ENCODE results near the gene COA1. TPM values are rescaled to one million over a fixed set of nuclear protein-coding genes. Genes with fewer than 3 reads are reported as not detected.

COA1 gene
- polyA plus RNA-seq, 4 donors, result 30.5 to 45.7 (median 32.9) TPM

DNA sequence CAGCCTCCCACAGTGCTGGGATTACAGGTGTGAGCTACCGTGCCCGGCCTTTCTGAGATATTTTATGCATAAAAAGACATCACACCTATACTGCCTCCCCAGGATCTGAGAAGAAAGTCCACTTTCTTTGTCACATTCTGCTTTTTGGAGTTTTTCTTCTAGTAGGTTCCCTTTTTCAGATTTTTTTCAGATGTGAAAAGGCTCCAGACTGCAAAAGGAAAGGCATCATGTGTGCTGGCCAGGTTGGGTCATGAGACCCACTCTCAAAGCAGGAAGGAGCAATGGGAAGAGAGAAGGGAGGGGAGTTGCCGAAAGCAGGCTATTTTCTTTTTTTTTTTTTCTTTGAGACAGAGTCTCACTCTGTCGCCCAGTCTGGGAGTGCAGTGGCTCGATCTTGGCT is 40.0 kb upstream of the COA1 start:
- H3K27me3 ChIP-seq (ENCODE audit: control insufficient read depth in 3 of 3, insufficient read depth in 3 of 3, low read length in 3 of 3), result peaks cover 0 to 3% (median 0%) of the 10 kb centered on the region in 3 donors
- peaks cover 0 to 2% (median 0%) of the 10 kb centered on the region in 3 donors for H3K36me3 ChIP-seq (ENCODE audit: control insufficient read depth in 3 of 3, insufficient read depth in 2 of 3, low read depth in 1 of 3, low read length in 3 of 3)
- H3K4me3 ChIP-seq (ENCODE audit: low read depth in 1 of 3, low read length in 3 of 3), result no peak overlapping the region
- H3K27ac ChIP-seq (ENCODE audit: low read depth in 1 of 3, low read length in 2 of 3), result no peak overlapping the region
- H3K9me3 ChIP-seq (ENCODE audit: control insufficient read depth in 2 of 2, insufficient read depth in 1 of 2, low read depth in 1 of 2, low read length in 1 of 2), result no peaks in the 10 kb centered on the region
- 89 to 95% (median 92%) methylated on average over 5 of the region's 5 CpGs for WGBS, 3 donors
- FAIRE-seq (no peak), DNase-seq (no peak)
- H3K4me1 ChIP-seq (ENCODE audit: control insufficient read depth in 3 of 3, insufficient read depth in 2 of 3, low read depth in 1 of 3, low read length in 2 of 3), result peaks cover 0 to 7% (median 6%) of the 10 kb centered on the region in 3 donors

DNA sequence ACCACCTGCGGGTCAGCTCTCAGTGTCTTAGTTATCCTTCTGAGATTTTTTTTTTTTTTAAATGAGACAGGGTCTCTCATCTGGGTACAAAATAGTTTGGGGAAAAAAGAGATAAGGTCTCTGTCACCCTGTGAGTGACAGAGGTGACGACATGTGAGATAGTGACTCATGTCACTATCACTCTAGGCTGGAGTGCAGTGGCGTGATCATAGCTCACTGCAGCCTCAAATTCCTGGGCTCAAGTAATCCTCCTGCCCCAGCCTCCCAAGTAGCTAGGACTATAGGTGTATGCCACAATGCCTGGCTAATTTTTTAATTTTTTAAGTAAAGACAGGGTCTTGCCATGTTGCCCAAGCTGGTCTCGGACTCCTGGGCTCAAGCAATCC is 39.6 kb upstream of the COA1 start:
- FAIRE-seq, result no peak
- 80 to 92% (median 88%) methylated on average over 4 of the region's 4 CpGs for WGBS, 3 donors

DNA sequence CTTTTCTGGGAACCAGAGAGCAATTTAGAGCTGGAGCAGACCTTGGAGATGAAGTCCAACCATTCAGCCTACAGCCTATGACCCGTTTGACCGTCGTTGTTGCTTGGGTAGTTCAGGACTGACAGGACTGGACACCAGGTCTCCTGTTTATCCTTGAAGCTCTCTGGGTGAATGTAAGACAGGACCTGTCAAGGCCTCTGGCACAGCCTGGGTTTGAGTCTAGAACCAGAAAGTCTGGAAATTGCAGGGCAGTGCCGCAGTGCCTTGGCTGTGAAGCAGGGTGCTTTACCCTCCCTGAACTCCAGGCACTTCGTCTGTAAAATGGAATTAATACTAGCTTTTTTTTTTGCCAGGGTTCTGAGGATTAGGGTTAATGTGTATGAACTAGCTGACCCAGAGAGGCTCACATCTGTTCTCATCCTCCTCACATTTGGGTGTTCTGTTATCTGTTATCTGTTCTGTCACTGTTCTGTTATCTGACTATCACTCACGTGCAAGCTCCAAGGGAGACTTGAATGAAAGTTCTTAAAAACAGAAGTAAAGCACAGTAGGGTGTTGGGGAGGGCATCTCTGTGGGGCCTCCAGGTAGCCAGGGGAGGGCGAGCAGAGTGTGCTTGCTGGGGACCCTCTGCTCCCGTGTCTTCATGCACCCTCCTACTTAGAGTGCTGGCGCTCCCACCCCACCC is 39.0 kb upstream of the COA1 start:
- Histone ChIP-seq H3K36me3 (ENCODE audit: control insufficient read depth in 3 of 3, insufficient read depth in 2 of 3, low read depth in 1 of 3, low read length in 3 of 3) (peaks cover 0 to 2% (median 0%) of the 10 kb centered on the region in 3 donors), H3K27me3 (ENCODE audit: control insufficient read depth in 3 of 3, insufficient read depth in 3 of 3, low read length in 3 of 3) (peaks cover 0 to 3% (median 0%) of the 10 kb centered on the region in 3 donors), H3K27ac (ENCODE audit: low read depth in 1 of 3, low read length in 2 of 3) (no peak overlapping the region), H3K4me3 (ENCODE audit: low read depth in 1 of 3, low read length in 3 of 3) (no peak overlapping the region), H3K9me3 (ENCODE audit: control insufficient read depth in 2 of 2, insufficient read depth in 1 of 2, low read depth in 1 of 2, low read length in 1 of 2) (no peaks in the 10 kb centered on the region), H3K4me1 (ENCODE audit: control insufficient read depth in 3 of 3, insufficient read depth in 2 of 3, low read depth in 1 of 3, low read length in 2 of 3) (peaks cover 0 to 7% (median 6%) of the 10 kb centered on the region in 3 donors)
- DNase-seq, result no peak
- 81 to 84% (median 84%) methylated on average over 9 of the region's 9 CpGs for WGBS, 3 donors
- FAIRE-seq, result no peak

More for the DNA sequence above, 39.6 kb upstream of the COA1 start:
- H3K4me1 ChIP-seq (ENCODE audit: control insufficient read depth in 3 of 3, insufficient read depth in 2 of 3, low read depth in 1 of 3, low read length in 2 of 3), result peaks cover 0 to 7% (median 6%) of the 10 kb centered on the region in 3 donors
- no peak for DNase-seq
- H3K27ac ChIP-seq (ENCODE audit: low read depth in 1 of 3, low read length in 2 of 3), result no peak overlapping the region
- peaks cover 0 to 2% (median 0%) of the 10 kb centered on the region in 3 donors for H3K36me3 ChIP-seq (ENCODE audit: control insufficient read depth in 3 of 3, insufficient read depth in 2 of 3, low read depth in 1 of 3, low read length in 3 of 3)
- peaks cover 0 to 3% (median 0%) of the 10 kb centered on the region in 3 donors for H3K27me3 ChIP-seq (ENCODE audit: control insufficient read depth in 3 of 3, insufficient read depth in 3 of 3, low read length in 3 of 3)
- no peak overlapping the region for H3K4me3 ChIP-seq (ENCODE audit: low read depth in 1 of 3, low read length in 3 of 3)
- H3K9me3 ChIP-seq (ENCODE audit: control insufficient read depth in 2 of 2, insufficient read depth in 1 of 2, low read depth in 1 of 2, low read length in 1 of 2), result no peaks in the 10 kb centered on the region

DNA sequence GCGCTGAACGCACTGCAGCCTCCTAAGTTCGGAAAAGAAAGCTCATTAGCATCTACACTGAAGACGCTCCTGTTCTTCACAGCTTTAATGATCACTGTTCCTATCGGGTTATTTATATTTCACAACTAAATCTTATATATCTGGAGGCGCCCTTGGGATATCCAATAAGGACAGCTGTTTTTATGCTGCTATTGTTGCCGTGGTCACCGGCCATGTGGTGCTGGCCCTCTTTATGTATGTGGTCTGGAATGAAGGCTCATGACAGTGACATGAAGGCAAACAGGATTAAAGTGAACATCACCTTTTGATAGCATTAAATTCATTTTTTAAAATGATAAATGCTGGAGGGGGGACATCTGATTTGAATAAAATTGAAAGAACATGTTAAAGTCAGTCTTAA is 38.0 kb upstream of the COA1 start:
- Histone ChIP-seq H3K27ac (ENCODE audit: low read depth in 1 of 3, low read length in 2 of 3) (no peak overlapping the region), H3K4me1 (ENCODE audit: control insufficient read depth in 3 of 3, insufficient read depth in 2 of 3, low read depth in 1 of 3, low read length in 2 of 3) (peaks cover 0 to 7% (median 6%) of the 10 kb centered on the region in 3 donors), H3K4me3 (ENCODE audit: low read depth in 1 of 3, low read length in 3 of 3) (no peak overlapping the region), H3K9me3 (ENCODE audit: control insufficient read depth in 2 of 2, insufficient read depth in 1 of 2, low read depth in 1 of 2, low read length in 1 of 2) (no peaks in the 10 kb centered on the region), H3K36me3 (ENCODE audit: control insufficient read depth in 3 of 3, insufficient read depth in 2 of 3, low read depth in 1 of 3, low read length in 3 of 3) (peaks cover 0 to 2% (median 0%) of the 10 kb centered on the region in 3 donors), H3K27me3 (ENCODE audit: control insufficient read depth in 3 of 3, insufficient read depth in 3 of 3, low read length in 3 of 3) (peaks cover 0 to 3% (median 0%) of the 10 kb centered on the region in 3 donors)
- 87 to 90% (median 90%) methylated on average over 8 of the region's 8 CpGs for WGBS, 3 donors
- DNase-seq, result no peak
- FAIRE-seq, result no peak

DNA sequence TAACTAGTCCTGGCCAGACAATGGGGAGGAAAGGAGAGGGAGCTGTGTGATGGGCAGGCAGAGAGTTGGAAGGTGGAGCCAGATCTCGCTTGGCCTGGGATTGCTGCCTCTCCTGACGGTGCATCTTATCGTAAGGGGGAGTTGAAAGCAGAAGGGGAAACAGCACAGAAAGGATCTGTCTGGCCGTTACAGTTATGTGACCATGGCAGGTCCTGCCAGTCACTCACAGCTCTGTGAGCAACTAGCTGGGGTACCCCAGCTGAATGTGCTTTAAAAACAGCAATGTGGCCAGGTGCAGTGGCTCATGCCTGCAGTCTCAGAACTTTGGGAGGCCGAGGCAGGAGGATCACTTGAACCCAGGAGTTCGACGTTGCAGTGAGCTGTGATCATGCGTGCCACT is 37.2 kb upstream of the COA1 start:
- no peak for DNase-seq
- H3K27ac ChIP-seq (ENCODE audit: low read depth in 1 of 3, low read length in 2 of 3), result no peak overlapping the region
- no peaks in the 10 kb centered on the region for H3K9me3 ChIP-seq (ENCODE audit: control insufficient read depth in 2 of 2, insufficient read depth in 1 of 2, low read depth in 1 of 2, low read length in 1 of 2)
- H3K36me3 ChIP-seq (ENCODE audit: control insufficient read depth in 3 of 3, insufficient read depth in 2 of 3, low read depth in 1 of 3, low read length in 3 of 3), result no peaks in the 10 kb centered on the region
- 85 to 90% (median 90%) methylated on average over 8 of the region's 8 CpGs for WGBS, 3 donors
- H3K4me3 ChIP-seq (ENCODE audit: low read depth in 1 of 3, low read length in 3 of 3), result no peak overlapping the region
- peaks cover 0 to 7% (median 6%) of the 10 kb centered on the region in 3 donors for H3K4me1 ChIP-seq (ENCODE audit: control insufficient read depth in 3 of 3, insufficient read depth in 2 of 3, low read depth in 1 of 3, low read length in 2 of 3)
- peaks cover 0 to 3% (median 0%) of the 10 kb centered on the region in 3 donors for H3K27me3 ChIP-seq (ENCODE audit: control insufficient read depth in 3 of 3, insufficient read depth in 3 of 3, low read length in 3 of 3)
- no peak for FAIRE-seq

DNA sequence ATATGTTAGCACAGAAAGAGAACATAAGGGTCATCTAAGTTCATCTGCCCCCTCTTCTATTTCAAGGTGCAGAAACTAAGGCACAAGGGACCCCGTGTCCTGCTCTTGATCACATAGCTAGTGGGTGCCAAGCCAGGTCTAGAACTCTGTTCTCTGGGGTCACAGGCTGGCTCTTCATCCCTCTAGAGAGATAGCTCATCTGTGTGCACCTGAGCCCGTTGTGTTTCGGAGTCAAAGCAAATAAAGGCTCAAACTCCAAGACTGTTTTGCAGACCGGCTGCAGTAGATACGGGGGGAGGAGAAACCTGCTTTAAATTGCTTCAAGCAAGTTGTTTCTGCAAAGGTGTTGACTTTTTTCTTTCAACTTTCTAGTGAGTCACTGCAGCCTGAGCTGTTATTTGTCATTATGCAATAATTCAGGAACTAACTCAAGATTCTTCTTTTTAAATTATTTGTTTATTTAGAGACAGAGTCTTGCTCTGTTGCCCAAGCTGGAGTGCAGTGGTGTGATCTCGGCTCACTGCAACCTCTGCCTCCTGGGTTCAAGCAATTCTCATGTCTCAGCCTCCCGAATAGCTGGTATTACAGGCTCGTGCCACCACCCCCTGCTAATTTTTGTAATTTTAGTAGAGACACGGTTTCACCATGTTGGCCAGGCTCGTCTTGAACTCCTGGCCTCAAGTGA is 35.6 kb upstream of the COA1 start:
- Histone ChIP-seq H3K27ac (ENCODE audit: low read depth in 1 of 3, low read length in 2 of 3) (no peak overlapping the region), H3K4me1 (ENCODE audit: control insufficient read depth in 3 of 3, insufficient read depth in 2 of 3, low read depth in 1 of 3, low read length in 2 of 3) (peaks cover 0 to 7% (median 6%) of the 10 kb centered on the region in 3 donors), H3K9me3 (ENCODE audit: control insufficient read depth in 2 of 2, insufficient read depth in 1 of 2, low read depth in 1 of 2, low read length in 1 of 2) (no peaks in the 10 kb centered on the region), H3K36me3 (ENCODE audit: control insufficient read depth in 3 of 3, insufficient read depth in 2 of 3, low read depth in 1 of 3, low read length in 3 of 3) (no peaks in the 10 kb centered on the region), H3K27me3 (ENCODE audit: control insufficient read depth in 3 of 3, insufficient read depth in 3 of 3, low read length in 3 of 3) (peaks cover 0 to 7% (median 0%) of the 10 kb centered on the region in 3 donors), H3K4me3 (ENCODE audit: low read depth in 1 of 3, low read length in 3 of 3) (no peak overlapping the region)
- FAIRE-seq (no peak), DNase-seq (peak in 1 of 2 donors; percentile 10)
- WGBS, 3 donors, result 31 to 71% (median 53%) methylated on average over 10 of the region's 10 CpGs

DNA sequence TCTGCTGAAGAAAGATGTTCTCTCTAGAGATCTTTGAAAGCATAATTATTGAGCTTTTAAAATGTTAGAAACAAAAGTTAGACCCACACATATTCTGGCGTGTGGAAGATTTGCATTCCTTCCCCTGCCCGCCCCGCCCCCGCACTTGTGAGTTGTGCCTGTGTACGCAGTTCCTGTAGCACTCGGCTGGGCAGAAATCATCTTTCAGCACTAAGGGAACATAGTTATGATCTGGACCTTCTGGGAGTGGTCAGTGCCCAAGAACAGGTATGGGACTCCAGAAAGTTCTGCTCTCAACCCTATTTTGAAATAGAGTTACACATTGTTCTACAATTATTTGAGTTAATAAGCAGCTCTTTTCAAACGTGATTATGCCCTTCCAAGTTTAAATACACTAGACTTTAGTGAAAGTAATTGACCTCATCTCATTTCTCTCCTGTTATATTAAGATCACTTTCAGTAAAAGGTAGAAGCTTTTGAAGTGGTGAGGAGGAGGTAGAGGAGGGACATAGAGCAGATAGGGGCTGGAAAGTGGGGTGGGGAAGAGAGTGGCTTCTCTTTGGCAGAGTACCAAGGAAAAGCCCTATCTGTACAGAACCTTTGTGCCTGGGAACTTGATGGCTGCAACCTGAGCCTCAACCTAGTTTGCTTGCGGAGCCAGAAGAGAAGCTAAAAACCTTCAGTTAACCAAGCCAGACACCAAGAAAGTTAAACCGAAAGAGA is 34.9 kb upstream of the COA1 start:
- FAIRE-seq (no peak), DNase-seq (no peak)
- 18 to 45% (median 31%) methylated on average over 9 of the region's 9 CpGs for WGBS, 3 donors
- Histone ChIP-seq H3K27ac (ENCODE audit: low read depth in 1 of 3, low read length in 2 of 3) (peak overlapping the region in 2 of 3 donors; percentile 51 to 66), H3K36me3 (ENCODE audit: control insufficient read depth in 3 of 3, insufficient read depth in 2 of 3, low read depth in 1 of 3, low read length in 3 of 3) (no peaks in the 10 kb centered on the region), H3K4me3 (ENCODE audit: low read depth in 1 of 3, low read length in 3 of 3) (no peak overlapping the region), H3K4me1 (ENCODE audit: control insufficient read depth in 3 of 3, insufficient read depth in 2 of 3, low read depth in 1 of 3, low read length in 2 of 3) (peaks cover 0 to 7% (median 6%) of the 10 kb centered on the region in 3 donors), H3K27me3 (ENCODE audit: control insufficient read depth in 3 of 3, insufficient read depth in 3 of 3, low read length in 3 of 3) (peaks cover 0 to 11% (median 0%) of the 10 kb centered on the region in 3 donors), H3K9me3 (ENCODE audit: control insufficient read depth in 2 of 2, insufficient read depth in 1 of 2, low read depth in 1 of 2, low read length in 1 of 2) (no peaks in the 10 kb centered on the region)

DNA sequence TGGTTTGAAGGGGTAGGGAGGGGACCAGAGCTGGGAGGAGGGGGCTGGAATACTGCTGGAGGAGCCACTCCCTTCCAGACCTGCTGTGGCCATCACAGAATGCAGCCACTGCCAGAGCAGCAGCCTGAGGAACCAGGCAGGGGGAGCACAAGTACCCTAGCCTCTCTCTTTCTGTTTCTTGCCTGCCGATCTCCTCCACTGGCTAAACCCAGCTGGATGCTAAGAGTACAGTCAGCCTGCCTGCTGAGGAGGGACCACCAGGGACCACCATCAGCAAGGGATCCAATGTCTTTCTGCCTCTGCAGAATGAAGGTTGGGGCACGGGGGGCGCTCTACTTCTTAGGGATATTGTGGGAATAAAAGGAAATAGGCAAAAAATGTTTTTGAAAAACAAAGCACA is 33.9 kb upstream of the COA1 start:
- Histone ChIP-seq H3K4me3 (ENCODE audit: low read depth in 1 of 3, low read length in 3 of 3) (no peak overlapping the region), H3K36me3 (ENCODE audit: control insufficient read depth in 3 of 3, insufficient read depth in 2 of 3, low read depth in 1 of 3, low read length in 3 of 3) (no peaks in the 10 kb centered on the region), H3K9me3 (ENCODE audit: control insufficient read depth in 2 of 2, insufficient read depth in 1 of 2, low read depth in 1 of 2, low read length in 1 of 2) (no peaks in the 10 kb centered on the region), H3K27ac (ENCODE audit: low read depth in 1 of 3, low read length in 2 of 3) (no peak overlapping the region), H3K4me1 (ENCODE audit: control insufficient read depth in 3 of 3, insufficient read depth in 2 of 3, low read depth in 1 of 3, low read length in 2 of 3) (peaks cover 0 to 8% (median 7%) of the 10 kb centered on the region in 3 donors), H3K27me3 (ENCODE audit: control insufficient read depth in 3 of 3, insufficient read depth in 3 of 3, low read length in 3 of 3) (peaks cover 0 to 16% (median 0%) of the 10 kb centered on the region in 3 donors)
- FAIRE-seq (no peak), DNase-seq (no peak)
- 85 to 94% (median 87%) methylated on average over 3 of the region's 3 CpGs for WGBS, 3 donors
